GM18861 (cell line): ENCODE data around the gene DNAH3.

Experiments
- ATAC-seq: cut with Tn5 transposase; IDR thresholded peaks from one replicate; pipeline ENCODE4 v1.9.1; 2021; ENCODE audit not compliant: unreplicated experiment

DNAH3 gene

GRCh38 chr16:20911361-20911760 is 239.3 kb downstream of the DNAH3 start:
- ATAC-seq: no peak

- no peak for ATAC-seq
These were observed 239.8 kb downstream of the DNAH3 start for GRCh38 chr16:20910781-20911321.

DNA sequence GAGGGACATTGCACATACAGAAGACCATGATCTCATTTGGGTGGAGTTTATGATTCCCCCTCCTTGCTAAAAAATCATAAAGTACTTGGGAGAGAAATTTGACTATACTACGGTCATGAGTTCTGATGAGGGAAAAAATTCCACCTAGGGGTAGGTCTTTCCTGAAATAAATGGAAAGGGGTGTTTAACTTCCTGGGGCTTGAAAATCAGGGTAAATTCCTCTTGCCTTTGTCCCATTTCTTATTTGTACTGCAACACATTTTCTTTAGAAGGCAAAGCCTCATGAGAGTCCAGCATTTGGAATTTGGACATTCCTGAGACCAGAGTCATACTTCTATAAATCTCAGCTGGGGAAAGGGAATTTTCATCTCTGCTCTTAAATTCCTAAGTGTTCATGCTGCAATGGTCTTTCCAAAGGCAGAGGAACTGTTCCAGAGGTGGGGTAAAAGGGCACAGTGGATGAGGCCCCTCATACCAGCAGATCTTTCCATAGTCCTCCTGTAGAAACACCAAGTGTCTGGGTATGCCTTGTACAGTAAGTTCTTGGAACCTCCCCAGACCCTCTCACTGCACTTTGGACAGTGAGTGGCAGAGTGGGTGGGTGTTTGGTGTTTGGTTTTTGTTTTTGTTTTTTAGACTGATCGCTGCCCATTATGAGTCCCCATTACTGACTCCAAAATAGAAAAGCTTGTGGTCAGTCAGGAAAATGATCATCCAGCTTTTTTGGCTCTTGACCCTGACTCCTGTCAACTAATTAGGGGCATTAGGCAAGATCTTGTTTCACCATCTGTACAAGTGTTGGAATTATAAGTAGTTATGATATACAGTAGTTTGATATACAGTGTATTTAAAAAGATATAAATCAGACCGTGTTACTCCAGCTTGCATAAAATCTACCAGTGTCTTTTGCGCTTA is 244.0 kb downstream of the DNAH3 start:
- no peak for ATAC-seq

DNA sequence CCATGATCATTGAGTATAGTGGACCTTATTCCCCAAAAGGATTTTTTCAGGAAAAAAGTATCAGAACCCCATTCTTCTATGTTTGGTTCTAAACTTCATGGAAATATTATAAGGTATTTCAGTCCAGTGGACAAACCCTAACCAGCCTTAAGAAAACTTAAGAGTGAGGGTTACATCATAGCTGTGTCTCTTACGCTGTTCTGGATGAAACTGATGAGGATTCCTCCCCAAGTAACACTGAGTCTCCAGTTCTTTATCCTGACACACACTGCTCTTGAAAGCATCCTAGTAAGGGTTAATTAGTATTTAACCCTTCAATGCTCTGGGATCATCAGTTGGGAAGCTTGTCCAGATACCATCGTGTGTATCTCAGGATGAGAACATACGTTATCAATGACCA is 245.1 kb downstream of the DNAH3 start:
- ATAC-seq: no peak

DNA sequence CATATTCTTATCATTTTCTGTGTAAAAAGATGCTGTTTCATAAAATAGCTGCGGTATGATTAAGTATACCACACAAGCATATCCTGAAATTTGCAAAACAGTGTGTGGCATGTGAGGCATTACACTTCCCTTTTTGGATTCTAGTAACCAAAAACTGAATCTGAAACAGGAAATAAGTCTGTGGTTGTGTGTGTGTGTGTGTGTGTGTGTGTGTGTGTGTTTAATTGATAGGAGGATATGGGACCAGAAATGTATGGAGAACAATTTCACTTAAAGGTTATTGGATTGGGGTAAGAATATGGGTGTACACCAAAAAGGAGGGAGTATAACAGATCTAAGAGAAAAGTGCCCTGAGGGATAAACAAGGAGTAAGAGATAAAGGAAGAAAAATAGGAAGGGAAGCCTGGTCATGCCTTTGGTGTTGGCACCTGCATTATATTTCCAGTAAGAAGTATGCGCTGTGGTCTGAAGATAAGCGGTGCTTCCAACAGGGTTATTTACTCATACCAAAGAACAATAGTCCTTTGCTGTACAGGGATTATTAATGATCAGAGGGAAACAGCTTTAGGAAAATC is 246.1 kb downstream of the DNAH3 start:
- no peak for ATAC-seq

DNA sequence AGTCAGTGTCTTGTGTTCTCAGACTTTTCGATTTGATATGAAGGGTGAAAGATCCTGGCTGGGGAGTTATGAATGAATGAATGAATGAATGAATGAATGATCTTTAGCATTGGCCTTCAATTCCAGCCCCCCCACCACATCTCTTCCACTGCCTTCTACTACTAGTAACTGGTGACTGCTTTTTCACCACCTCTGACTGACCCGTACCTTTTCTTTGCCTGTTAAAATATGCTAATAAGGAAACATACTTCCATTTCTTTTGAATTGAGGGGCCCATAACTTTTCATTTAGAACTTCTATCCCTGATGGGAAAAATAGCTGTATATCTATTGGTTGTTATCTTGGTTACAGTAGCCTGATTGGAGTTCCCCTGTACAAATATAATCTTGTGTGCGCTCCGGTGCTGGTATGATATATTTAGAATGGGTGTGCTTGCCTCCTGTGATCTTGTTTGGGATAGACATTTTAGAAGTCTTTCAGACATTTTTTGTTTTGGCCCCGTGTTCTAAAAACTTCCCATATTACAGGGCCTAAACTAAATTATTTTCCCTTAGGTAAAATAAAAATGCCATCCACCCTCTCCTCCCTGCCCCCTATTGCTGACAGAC is 246.6 kb downstream of the DNAH3 start:
- ATAC-seq: no peak

DNA sequence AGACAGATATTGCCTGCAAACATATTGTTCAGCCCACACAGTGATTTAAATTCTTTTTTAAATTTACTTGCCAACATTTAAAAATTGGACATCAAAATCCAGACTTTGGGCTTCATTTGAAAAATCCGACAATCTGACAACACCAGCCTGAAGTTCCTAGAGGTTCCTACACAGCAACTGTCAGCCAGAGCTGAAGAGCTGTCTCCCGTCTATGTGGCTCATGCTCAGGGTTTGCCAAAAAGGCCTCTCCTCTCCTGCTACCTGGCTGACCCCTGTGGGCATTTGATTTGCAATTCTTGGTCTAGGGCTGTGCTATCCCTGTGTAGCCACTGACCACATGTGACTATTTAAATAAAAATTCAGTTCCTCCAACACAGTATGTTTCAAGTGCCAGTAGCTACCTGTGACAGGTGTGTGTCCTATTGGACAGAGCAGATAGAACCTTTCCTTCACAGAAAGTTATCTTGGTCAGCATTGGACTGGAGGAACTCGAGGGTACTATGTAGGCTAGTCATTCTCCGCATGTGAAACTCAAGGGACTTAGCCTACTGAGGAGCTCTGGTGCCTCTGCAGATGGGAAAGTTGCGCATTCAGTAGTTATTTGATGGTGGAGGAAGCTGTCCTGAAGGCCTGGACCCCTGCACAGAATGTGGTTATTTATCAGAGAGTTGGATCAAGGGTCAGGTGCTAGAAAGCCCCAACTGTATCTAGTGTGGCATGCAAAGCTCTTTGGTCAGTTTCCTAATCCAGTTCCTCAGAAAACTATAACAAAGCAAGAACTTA is 247.3 kb downstream of the DNAH3 start:
- ATAC-seq: no peak

- no peak for ATAC-seq
These were observed 248.2 kb downstream of the DNAH3 start for GRCh38 chr16:20902426-20902825.

- ATAC-seq: peak; percentile 35
These were observed 249.1 kb downstream of the DNAH3 start for GRCh38 chr16:20901436-20902112.

- no peak for ATAC-seq
These were observed 249.6 kb downstream of the DNAH3 start for GRCh38 chr16:20901068-20901435.

GRCh38 chr16:20900299-20901067 is 250.2 kb downstream of the DNAH3 start, which contains the start of the genes DCUN1D3 and LYRM1:
DCUN1D3 (minus strand) TSS chr16:20900358; CDS start chr16:20862538, 37,820 bp downstream.
LYRM1 (plus strand) TSS chr16:20900771; CDS start chr16:20915556, 14,785 bp downstream.
- ATAC-seq: peak; percentile 54

GRCh38 chr16:20899477-20900298 is 251.0 kb downstream of the DNAH3 start:
- ATAC-seq: no peak

DNA sequence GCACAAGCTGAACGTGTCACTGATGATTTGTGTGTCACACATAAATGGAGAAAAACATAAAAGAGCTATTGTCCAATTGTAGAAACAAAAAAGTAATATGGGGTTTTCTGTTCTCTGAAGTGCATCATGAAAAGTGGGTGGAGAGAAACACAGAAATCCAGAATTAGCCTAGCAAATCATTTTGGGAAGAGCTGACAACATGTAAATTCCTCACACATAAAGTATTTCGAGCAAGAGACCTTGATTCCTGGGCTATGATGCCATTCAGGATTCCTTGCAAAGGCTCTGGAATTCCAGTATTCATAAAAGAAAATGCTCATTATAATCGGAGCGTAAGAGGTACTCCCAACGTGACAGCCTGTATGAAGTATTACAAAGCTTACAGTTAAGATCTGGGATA is 251.6 kb downstream of the DNAH3 start:
- ATAC-seq: no peak

- no peak for ATAC-seq
These were observed 252.7 kb downstream of the DNAH3 start for GRCh38 chr16:20897922-20898321.

GRCh38 chr16:20897253-20897897 is 253.3 kb downstream of the DNAH3 start:
- no peak for ATAC-seq

DNA sequence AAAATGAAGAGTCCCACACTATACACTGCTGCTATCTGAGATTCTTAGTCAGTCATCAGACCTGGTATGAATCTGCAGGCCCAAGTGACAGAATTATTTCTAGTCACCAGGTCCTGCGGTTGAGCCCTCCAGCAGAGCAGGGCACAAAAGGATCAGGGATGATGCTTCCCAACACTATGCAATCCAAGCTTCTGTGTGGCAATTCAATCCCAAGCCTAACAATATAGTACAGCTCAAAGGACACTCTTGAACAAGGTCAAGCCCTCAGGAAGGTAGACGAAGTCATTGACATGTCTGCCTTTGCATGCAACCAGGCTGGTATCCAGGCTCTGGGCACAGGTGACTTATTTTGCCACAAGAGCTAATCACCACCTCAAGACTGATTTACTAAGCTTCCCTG is 256.3 kb downstream of the DNAH3 start:
- ATAC-seq: no peak

- no peak for ATAC-seq
These were observed 260.9 kb downstream of the DNAH3 start for GRCh38 chr16:20889625-20890275.

DNA sequence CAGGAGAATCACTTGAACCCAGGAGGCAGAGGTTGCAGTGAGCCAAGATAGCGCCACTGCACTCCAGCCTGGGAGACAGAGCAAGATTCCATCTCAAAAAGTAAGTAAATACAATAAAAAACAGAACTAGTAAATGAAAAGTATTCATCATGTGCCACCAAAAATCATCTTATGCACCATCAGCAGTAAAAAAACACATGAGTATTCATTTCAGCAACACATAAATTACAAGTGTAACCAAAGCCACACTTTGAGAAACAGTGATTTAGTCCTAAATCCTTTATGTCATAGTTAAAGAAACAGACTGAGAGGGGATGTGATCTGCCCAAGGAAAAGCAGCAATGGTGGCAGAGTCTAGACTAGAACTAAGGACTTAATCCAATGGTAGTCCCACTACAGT is 263.4 kb downstream of the DNAH3 start:
- ATAC-seq: no peak
